OCI-LY3 (cell line): Measurements from ENCODE around the gene MFN2.

Experiments
- H2AFZ ChIP-seq: fragments of 200-600, 300-600 bp; shearing (Covaris generic); 2 replicates; pipeline ENCODE4 v1.6.0; 2014; ENCODE audit warnings: antibody characterized with exemption, low read depth, low read length
- H3K27ac ChIP-seq: fragments of 200-600, 300-600 bp; sonication (generic); 2 replicates; pipeline ENCODE4 v1.5.1; 2014; ENCODE audit warnings: mild to moderate bottlenecking, low read length, moderate library complexity, mixed read lengths
- H3K27me3 ChIP-seq: fragments of 200-600, 300-600 bp; sonication (generic); 2 replicates; pipeline ENCODE4 v1.6.1; 2014; ENCODE audit warnings: low read depth, low read length, mixed read lengths
- H3K36me3 ChIP-seq: fragments of 200-600, 300-600 bp; sonication (generic); replicated peaks from 2 replicates; pipeline ENCODE3; 2014; ENCODE audit warnings: low read depth, low read length, mixed read lengths
- H3K4me1 ChIP-seq: fragments of 300-600, 200-600 bp; sonication (generic); 2 replicates; pipeline ENCODE4 v1.6.1; 2014; ENCODE audit warnings: low read length, mixed read lengths
- H3K4me2 ChIP-seq: fragments of 200-600, 300-600 bp; sonication (generic); 2 replicates; pipeline ENCODE4 v1.6.1; 2014; ENCODE audit warnings: low read length, mixed read lengths
- H3K4me3 ChIP-seq: fragments of 300-600, 200-600 bp; sonication (generic); 2 replicates; pipeline ENCODE4 v1.5.1; 2014; ENCODE audit warnings: antibody characterized with exemption, mild to moderate bottlenecking, low read length, moderate library complexity
- H3K79me2 ChIP-seq: fragments of 300-600, 200-600 bp; shearing (Covaris generic); 2 replicates; pipeline ENCODE4 v1.6.1; 2014; ENCODE audit warnings: mild to moderate bottlenecking, low read length, mixed read lengths
- H3K9ac ChIP-seq: fragments of 300-600, 200-600 bp; shearing (Covaris generic); 2 replicates; pipeline ENCODE4 v1.6.0; 2014; ENCODE audit warnings: mild to moderate bottlenecking, low read length, moderate library complexity
- H3K9me3 ChIP-seq: fragments of 200-600, 300-600 bp; shearing (Covaris generic); 2 replicates; pipeline ENCODE4 v1.6.1; 2014; ENCODE audit warnings: low read length, mixed read lengths; ENCODE audit not compliant: insufficient read depth
- H4K20me1 ChIP-seq: fragments of 200-600, 300-600 bp; sonication (generic); 2 replicates; pipeline ENCODE4 v1.6.1; 2016; ENCODE audit warnings: low read length, mixed read lengths; ENCODE audit not compliant: insufficient read depth
- EZH2phosphoT487 ChIP-seq: fragments of 200-600 bp; shearing (Covaris generic); IDR thresholded peaks from 2 replicates; pipeline ENCODE4 v1.6.1; 2018; ENCODE audit warnings: antibody characterized with exemption, mixed run types, low read depth
- TF ChIP-seq, protein P1 (sequence below): fragments of 200-600, 300-600 bp; sonication (generic); IDR thresholded peaks from 2 replicates; pipeline ENCODE4 v1.5.1; 2014; ENCODE audit warnings: antibody characterized with exemption, low read length, low read depth

MFN2 gene

DNA sequence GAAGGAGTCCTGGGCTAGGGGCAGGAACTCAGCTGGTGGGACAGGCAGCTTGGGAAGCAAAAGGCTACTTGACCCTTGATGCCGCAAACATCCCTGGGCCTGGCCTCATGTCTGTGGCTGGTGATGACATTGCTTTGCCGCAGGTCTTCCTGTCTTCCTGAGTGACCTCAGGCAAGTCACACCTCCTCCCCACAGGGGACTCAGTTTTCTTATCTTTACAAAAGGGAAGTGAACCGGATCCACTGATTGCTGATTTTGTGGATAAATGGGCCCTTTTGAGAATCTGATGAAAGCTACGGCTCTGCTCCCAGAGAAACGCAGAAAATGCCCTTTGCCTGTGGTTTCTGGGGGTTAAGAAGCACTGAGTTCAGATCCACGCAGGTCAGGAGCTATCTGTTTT is 25.0 kb upstream of the MFN2 start:
- Histone ChIP-seq H3K79me2 (no peaks in the 10 kb centered on the region), H3K4me3 (no peak overlapping the region), H3K9me3 (no peaks in the 10 kb centered on the region), H2AFZ (no peak overlapping the region), H3K27ac (no peak overlapping the region), H3K4me1 (no peaks in the 10 kb centered on the region), H3K27me3 (no peaks in the 10 kb centered on the region), H3K36me3 (no peaks in the 10 kb centered on the region), H3K4me2 (no peak overlapping the region), H3K9ac (no peak overlapping the region), H4K20me1 (no peaks in the 10 kb centered on the region)
- TF ChIP-seq, protein P1, sequence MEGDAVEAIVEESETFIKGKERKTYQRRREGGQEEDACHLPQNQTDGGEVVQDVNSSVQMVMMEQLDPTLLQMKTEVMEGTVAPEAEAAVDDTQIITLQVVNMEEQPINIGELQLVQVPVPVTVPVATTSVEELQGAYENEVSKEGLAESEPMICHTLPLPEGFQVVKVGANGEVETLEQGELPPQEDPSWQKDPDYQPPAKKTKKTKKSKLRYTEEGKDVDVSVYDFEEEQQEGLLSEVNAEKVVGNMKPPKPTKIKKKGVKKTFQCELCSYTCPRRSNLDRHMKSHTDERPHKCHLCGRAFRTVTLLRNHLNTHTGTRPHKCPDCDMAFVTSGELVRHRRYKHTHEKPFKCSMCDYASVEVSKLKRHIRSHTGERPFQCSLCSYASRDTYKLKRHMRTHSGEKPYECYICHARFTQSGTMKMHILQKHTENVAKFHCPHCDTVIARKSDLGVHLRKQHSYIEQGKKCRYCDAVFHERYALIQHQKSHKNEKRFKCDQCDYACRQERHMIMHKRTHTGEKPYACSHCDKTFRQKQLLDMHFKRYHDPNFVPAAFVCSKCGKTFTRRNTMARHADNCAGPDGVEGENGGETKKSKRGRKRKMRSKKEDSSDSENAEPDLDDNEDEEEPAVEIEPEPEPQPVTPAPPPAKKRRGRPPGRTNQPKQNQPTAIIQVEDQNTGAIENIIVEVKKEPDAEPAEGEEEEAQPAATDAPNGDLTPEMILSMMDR, result no peak
- TF ChIP-seq EZH2phosphoT487, result no peak

DNA sequence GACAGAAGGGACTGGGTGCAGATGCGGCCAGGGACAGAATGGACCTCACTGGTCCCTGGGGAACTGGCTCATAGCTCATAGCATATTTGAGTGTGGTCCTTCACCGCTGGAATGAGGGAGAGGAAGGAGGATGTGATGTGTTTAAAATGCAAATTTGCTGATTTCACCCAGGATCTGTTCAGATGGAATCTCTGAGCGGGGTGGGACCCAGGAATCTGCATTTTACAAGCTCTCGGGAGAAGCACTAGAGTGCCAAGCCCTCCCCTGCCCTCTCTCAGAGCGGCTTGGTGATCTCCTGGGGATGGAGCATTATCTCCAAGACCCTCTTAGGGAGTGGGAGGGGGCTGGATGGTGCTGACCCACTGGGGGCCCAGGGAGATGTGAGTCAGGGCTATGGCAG is 22.8 kb upstream of the MFN2 start:
- no peaks in the 10 kb centered on the region for H3K9me3 ChIP-seq
- H3K27ac ChIP-seq, result no peak overlapping the region
- no peak overlapping the region for H2AFZ ChIP-seq
- H3K4me1 ChIP-seq, result no peaks in the 10 kb centered on the region
- H3K79me2 ChIP-seq, result no peaks in the 10 kb centered on the region
- no peaks in the 10 kb centered on the region for H3K36me3 ChIP-seq
- no peak overlapping the region for H3K9ac ChIP-seq
- TF ChIP-seq EZH2phosphoT487, result no peak
- TF ChIP-seq, protein P1, result no peak
- H3K4me3 ChIP-seq, result no peak overlapping the region
- no peaks in the 10 kb centered on the region for H3K27me3 ChIP-seq
- H4K20me1 ChIP-seq, result no peaks in the 10 kb centered on the region
- no peak overlapping the region for H3K4me2 ChIP-seq

DNA sequence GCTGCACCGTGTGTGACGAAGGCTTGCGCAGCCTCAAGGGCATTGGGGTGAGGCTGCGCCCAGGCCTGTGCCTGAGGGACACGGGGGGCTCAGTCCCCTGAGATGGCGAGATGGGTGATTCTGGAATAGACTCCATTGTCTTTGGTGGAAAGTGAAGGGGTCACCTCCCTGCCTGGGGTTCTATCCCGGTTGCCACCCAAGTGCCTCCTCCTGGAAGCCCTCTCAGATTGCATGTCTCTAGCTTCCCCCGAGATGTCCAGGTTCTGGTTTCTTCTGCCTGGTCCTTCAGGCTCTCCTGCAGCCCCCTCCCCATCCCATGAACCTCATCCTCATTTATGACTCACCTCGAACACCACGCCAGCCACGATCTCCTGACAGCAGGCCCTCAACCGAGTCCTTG is 22.3 kb upstream of the MFN2 start:
- Histone ChIP-seq H3K4me3 (no peak overlapping the region), H3K9ac (no peak overlapping the region), H4K20me1 (no peaks in the 10 kb centered on the region), H3K4me2 (no peak overlapping the region), H3K27me3 (no peaks in the 10 kb centered on the region), H3K79me2 (no peaks in the 10 kb centered on the region), H2AFZ (no peak overlapping the region), H3K4me1 (no peaks in the 10 kb centered on the region), H3K9me3 (no peaks in the 10 kb centered on the region), H3K27ac (no peak overlapping the region), H3K36me3 (no peaks in the 10 kb centered on the region)
- TF ChIP-seq, protein P1, result no peak
- no peak for TF ChIP-seq EZH2phosphoT487

DNA sequence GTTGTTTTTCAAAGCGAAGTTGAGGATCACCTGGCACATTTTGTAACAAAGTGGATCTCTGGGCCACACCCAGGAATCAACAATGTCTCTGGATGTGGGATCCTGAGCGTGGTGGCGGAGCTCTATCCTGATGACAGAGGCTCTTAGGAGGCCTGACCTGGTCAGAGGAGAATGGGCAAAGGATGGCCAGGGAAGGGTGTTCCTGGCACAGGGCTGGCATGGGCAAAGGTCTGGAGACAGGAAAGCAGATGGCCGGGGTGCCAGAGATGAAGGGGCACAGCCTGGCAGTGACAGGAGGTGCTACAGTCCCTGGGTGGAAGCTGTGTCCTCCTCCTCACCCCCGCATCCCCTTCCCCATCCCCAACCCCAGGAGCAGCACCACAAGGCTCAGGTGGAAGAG is 20.0 kb upstream of the MFN2 start:
- Histone ChIP-seq H3K9ac (no peak overlapping the region), H3K79me2 (no peaks in the 10 kb centered on the region), H3K36me3 (peaks cover 3% of the 10 kb centered on the region), H3K27me3 (no peaks in the 10 kb centered on the region), H3K4me1 (no peaks in the 10 kb centered on the region), H3K4me3 (no peak overlapping the region), H3K27ac (no peak overlapping the region), H3K9me3 (no peaks in the 10 kb centered on the region), H4K20me1 (no peaks in the 10 kb centered on the region), H2AFZ (no peak overlapping the region), H3K4me2 (no peak overlapping the region)
- TF ChIP-seq EZH2phosphoT487, result no peak
- TF ChIP-seq, protein P1, result no peak
